ENCODE results near the gene MFNG.
"Not testable (repeated sequence)": the region's sequence is repeated elsewhere in the genome, so short reads cannot be mapped to it uniquely, and the experiment has no call there.

The MFNG gene

GRCh38 chr22:37472418-37473006, 13.7 kb downstream of the MFNG start:
- peak; percentile 47 for DNase-seq

DNA sequence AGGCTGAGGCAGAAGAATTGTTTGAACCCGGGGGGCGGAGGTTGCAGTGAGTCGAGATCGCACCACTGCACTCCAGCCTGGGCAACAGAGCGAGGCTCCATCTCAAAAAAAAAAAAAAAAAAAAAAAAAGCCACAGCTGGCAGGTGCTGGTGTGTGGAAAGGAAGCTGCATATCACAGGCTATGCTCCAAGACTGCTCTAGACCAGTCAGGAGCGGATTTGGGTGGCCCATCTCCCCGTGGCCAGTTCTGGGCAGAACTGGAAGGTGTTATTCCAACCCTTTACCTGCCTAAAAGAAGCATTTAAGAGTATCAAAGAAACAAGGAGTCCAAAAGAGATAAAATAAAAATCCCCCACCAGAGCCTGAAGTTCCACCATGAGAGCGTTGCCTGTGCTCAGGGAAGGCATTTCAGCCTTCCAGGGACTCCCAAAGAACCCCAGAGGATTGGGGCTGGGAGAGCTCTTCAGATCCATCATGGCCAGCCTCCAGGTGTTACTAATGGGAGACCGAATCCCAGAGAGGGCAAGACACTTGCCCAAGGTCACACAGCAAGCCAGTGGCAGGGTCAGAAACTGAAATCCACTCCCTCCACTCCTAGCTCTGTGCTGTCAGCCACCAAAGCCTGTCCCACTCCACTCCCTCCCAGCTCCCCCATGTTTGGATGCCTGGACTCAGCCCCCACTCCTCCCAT, 14.3 kb downstream of the MFNG start:
- DNase-seq = no peak

DNA sequence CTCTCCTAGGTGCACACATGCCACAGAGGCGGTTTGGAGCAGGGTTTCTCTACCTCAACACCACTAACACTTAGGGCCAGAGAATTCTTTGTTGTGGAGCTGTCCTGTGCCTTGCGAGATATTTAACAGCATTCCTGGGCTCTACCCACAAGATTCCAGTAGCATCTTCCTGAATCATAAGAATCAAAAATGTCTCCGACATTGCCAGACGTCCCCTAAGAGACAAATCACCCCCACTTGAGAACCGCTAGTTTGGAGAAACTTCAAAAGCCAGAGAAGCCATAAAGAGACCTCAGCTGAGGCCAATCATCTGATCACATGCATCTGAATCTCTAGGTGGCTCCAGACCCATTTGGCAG, 16.1 kb downstream of the MFNG start:
- no peak for DNase-seq

DNA sequence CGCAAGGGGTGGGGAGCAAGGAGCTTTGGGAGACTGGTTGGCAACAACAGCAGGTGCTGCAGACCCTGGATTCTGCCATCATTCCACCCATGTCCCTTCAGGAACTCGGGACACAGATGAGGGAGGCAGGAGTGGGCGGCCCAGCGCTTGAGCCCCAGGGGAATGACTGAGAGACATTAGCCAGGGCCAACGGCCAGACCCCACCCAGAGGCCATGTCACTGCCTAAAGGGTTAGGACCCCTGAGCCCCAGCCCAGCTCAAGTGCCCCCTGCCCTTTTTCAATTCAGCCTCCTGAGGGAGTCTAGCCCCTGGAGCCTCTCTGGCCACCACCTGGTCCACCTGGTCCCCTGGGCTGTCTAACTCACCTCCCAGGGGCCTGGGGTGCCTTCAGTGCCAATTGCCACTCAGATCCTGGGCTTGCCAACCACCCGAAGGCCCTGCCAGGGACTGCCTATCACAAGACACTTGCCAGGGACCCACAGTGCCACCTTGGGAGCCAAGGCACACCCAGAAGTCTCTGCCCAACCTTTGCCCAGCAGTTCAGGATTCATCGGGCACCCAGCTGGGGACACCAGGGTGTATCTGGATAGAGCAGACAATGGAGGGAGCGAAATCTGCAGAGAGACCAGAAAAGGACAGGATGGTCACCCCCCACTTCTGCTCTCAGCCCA, 16.6 kb downstream of the MFNG start:
- DNase-seq = no peak

- DNase-seq = not testable (repeated sequence)
Observed at GRCh38 chr22:37468201-37468695, 17.9 kb downstream of the MFNG start.

GRCh38 chr22:37467391-37467955, 18.7 kb downstream of the MFNG start:
- DNase-seq = no peak

- DNase-seq = no peak
Observed at GRCh38 chr22:37464181-37464580, 22.0 kb downstream of the MFNG start.

GRCh38 chr22:37462983-37463382, 23.2 kb downstream of the MFNG start:
- DNase-seq = no peak

DNA sequence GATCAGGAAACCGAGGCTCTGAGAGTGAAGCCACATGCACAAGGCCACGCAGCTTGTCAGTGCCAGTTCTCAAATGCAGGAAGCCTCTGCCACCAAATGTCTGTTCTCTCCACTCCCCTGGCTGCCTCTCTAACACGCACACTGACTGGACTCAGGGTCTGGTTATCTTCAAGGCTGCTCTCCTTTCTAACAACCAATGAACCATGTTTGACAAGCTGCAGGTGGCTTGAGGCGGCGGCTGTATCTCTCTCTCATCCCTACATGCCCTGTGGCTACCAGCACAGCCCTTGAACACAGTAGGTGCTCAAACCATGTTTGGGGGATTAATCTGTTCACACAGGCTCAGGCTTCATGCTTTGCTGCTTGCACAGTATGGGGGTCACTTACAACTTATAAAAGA, 23.7 kb downstream of the MFNG start:
- no peak for DNase-seq

DNA sequence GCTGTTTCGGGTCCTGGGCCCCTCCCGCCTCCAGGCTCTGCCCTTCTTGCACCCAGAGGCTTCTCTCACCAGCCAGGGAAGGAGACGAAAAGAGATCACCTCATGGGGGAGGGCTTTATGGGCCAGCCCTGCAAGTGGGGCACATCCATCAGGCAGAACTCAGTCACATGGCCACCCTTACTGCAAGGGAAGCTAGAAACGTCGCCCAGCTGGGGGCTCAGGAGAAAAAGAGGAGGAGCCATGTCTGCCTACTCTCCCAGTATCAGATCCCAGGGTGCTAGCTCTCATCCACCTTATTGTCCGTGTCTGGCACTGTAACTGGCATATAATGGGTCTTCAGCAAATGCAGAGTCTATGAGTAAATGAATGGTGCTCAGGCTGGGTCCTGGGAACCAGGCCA, 24.2 kb downstream of the MFNG start:
- DNase-seq = no peak

- DNase-seq = no peak
Observed at GRCh38 chr22:37460684-37461083, 25.5 kb downstream of the MFNG start.

- no peak for DNase-seq
Observed at GRCh38 chr22:37459206-37459605, 27.0 kb downstream of the MFNG start.

DNA sequence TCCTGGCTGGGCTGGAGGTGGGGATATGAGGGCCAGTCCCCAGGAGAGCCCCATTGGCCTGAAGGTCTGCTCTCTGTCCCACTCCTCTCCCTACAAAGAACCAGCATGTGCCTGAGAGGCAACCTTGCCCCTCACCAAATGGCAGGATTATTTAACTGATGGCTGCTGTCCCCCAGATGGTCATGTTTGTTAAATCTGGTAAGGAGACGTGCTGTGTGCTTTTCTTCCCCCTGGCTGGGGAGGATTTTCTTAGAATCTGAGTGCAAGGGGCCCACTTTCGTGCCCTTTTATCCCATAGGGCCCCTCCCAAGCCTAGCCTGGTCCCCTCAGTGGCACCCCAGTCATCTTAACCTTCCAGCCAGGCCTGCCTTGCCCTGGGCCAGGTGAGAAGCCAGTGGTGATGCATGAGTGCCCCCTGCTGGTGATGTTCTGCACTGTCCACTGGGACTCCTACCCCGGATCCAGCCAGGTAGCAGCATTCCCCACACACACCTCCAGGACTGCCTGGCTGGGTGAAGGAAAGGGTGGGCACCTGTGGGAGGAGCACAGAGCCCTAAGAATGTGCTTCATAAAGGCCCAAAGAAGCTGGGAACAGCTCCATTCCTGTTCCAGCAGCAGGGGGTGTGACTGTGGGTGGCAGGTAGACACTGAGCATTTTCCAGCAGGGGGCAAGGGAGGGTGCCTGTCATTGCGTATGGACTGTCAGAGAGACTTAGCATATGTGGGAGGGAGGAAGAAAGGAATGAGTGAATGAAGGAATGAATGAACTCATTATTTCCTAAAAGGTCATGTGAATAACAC, 28.9 kb downstream of the MFNG start:
- DNase-seq = peak; percentile 81

GRCh38 chr22:37456346-37456745, 29.8 kb downstream of the MFNG start:
- DNase-seq = no peak

GRCh38 chr22:37455896-37456295, 30.3 kb downstream of the MFNG start:
- DNase-seq = no peak

DNA sequence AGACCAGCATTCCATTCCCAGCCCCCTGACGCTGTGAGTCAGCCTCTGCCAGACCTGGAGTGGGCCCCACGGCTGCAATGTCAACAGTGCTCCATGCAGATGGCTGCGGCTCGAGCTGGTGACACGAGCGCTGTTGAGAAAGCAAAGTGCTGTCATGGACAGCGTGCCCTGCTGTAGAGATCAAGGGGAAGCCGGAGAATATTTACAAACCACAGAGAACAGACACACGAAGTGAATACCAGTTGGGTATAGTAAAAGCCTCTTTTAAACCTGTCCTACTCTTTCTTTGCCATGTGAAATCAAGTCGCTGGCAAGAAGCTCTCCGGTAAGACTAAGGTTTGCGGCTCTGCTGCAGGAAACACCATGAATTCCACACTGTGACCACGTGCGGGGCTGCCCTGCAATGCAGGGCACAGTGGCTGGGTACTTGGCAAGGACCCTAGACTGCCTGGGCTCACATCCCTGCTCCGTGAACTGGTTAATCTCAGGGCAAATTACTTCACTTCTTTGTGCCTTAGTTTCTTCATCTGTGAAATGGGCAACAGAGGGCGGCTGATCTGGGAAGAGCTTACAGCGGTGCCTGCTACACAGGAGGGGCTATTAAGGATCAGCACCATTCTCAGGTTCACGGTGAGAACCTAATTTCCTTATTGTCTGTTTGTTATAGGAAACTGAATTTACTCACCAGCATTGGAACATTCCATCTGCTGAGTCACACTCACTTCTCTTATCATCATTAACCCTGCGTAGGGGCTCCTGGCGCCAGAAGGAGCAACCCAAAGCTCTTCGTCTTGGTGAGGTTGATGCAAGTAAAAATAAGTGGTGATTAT, 31.1 kb downstream of the MFNG start:
- no peak for DNase-seq

GRCh38 chr22:37453696-37454095, 32.5 kb downstream of the MFNG start:
- DNase-seq = no peak

DNA sequence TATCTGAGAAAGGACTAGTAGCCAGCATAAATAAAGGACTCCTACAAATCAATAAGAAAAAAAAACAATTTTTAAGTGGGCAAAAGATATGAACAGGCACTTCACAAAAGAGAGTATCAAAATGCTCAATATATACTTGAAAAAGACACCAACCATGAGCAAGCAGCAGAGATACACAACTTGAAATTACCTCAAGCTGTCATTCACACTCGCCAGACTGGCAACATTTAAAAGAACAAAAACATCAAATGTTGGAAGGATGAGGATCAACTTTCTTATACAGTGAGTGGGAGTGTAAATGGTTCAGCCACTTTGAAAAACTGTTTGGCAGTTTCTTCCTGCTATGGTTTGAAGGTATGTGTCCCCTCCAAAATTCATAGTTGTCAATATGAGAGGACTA, 35.0 kb downstream of the MFNG start:
- DNase-seq = no peak

DNA sequence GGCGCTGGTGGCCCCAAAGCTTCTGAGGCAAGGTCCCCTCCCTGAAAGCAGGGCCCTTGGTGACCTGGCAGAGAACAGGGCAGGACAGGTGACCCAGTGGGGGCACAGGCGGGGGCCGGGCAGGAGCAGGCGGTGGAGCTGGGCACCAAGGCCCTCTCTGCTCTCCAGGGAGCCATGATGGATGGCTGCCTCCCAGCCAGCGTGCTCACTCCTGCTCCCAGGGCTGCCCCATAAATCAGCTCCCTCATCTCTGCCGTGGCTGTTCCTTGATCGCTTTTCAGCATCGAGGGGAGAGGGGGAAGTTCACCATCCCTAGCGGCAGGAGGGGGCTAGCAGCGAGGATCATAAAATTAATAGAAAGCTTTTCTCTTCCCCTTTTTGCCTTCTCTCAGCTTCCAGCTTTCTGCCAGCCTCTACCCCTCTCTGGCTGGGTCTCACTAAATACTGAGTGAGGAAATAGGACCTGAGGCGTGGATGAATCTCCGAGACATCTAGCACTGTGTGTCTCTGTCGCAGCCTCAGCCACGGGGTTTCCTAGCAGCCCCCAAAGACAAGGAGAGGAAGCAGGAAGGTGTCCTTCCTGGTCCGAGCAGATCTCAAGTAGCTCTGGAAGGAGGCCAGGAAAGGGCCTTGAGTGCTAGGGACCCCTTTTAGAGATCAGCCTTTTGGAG, 36.7 kb downstream of the MFNG start:
- no peak for DNase-seq

- no peak for DNase-seq
Observed at GRCh38 chr22:37448516-37449127, 37.6 kb downstream of the MFNG start.

DNA sequence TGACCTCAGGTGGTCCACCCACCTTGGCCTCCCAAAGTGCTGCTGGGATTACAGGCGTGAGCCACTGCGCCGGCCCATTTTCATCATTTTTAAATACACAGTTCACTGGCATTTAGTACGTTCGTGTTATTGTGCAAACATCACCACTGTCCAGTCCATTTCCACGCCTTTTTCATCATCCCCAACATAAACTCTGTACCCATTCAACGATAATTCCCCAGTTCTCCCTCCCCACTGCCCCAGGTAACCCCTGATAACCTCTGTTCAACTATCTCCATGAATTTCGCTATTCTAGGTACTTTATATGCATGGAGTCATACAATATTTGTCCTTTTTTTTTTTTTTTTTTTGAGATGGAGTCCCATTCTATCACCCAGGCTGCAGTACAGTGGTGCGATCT, 40.7 kb downstream of the MFNG start:
- DNase-seq = no peak

Data from CD4-positive, alpha-beta T cell treated with Interleukin-21 for 1 hour (primary cell).